NCI-H128 (cell line): ENCODE data around the gene NT5DC3.
A peak's percentile ranks its signal among the peaks of the same experiment; 100 is the strongest.
"Not testable (repeated sequence)": the region's sequence is repeated elsewhere in the genome, so short reads cannot be mapped to it uniquely, and the experiment has no call there.

Experiments
- DNase-seq: peaks from one replicate; lab custom pipeline; 2025; ENCODE audit not compliant: unreplicated experiment; lab: John Stamatoyannopoulos, UW

NT5DC3 gene

GRCh38 chr12:103810111-103810510, 30.9 kb downstream of the NT5DC3 start:
- no peak for DNase-seq

DNA sequence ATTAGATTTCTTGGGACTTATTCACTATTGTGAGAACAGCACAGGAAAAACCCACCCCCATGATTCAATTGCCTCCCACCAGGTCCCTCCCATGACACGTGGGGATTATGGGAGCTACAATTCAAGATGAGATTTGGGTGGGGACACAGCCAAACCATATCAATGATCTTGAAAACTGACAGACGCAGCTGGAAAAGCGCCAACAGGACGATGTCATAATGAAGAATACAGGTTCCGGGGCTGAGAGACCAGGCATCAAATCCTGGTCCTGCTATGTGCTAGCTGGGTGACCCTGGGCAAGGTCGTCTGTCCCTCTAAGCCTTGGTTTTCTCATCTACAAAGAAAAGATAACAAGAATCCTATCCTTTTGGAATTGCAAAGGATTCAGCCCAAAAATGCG, 31.4 kb downstream of the NT5DC3 start:
- not testable (repeated sequence) for DNase-seq

GRCh38 chr12:103809154-103809553, 31.9 kb downstream of the NT5DC3 start:
- DNase-seq = no peak

GRCh38 chr12:103808239-103808880, 32.7 kb downstream of the NT5DC3 start:
- no peak for DNase-seq

DNA sequence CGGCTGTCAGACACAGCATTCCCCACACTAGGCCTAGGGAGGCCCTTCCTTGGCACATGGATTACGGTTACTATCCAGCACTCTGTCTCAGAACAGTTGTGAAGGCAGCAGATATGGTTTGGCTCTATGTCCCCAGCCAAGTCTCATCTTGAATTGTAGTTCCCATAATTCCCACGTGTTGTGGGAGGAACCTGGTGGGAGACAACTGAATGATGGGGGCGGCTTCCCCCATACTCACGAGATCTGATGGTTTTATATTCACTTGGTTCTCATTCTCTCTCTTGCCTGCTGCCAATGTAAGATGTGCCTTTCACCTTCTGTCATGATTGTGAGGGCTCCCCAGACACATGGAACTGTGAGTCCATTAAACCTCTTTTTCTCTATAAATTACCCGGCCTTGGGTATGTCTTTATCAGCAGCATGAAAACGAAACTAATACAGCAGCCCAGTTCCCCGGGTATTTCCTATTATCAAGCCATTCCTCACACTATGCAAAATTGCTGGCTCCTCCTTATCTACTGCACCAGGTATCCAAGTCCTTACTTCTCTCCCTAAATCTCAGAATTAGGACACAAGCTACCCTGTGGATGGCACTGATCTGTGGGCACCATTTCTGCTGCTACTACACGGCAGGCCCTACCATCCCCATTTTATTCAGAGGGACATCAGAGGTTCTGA, 33.3 kb downstream of the NT5DC3 start:
- no peak for DNase-seq

GRCh38 chr12:103806803-103807202, 34.2 kb downstream of the NT5DC3 start:
- no peak for DNase-seq

- no peak for DNase-seq
These were observed 35.2 kb downstream of the NT5DC3 start for GRCh38 chr12:103805655-103806360.

GRCh38 chr12:103803847-103804246, 37.2 kb downstream of the NT5DC3 start:
- no peak for DNase-seq

DNA sequence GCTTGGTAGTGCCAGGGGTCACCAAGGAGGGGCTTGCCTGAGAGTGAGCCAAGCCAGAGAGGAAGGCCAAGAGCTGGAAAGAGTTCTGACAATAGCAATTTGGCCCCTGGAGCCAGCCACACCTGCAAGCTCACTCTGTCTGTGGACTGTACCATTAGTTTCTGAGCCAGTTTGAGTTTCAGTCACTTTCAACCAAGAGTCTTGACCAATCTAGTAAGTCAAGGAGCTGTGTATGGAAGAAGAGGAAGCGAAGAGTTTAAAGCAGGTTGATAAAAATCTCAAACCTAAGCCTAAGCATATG, 38.5 kb downstream of the NT5DC3 start:
- DNase-seq = no peak

DNA sequence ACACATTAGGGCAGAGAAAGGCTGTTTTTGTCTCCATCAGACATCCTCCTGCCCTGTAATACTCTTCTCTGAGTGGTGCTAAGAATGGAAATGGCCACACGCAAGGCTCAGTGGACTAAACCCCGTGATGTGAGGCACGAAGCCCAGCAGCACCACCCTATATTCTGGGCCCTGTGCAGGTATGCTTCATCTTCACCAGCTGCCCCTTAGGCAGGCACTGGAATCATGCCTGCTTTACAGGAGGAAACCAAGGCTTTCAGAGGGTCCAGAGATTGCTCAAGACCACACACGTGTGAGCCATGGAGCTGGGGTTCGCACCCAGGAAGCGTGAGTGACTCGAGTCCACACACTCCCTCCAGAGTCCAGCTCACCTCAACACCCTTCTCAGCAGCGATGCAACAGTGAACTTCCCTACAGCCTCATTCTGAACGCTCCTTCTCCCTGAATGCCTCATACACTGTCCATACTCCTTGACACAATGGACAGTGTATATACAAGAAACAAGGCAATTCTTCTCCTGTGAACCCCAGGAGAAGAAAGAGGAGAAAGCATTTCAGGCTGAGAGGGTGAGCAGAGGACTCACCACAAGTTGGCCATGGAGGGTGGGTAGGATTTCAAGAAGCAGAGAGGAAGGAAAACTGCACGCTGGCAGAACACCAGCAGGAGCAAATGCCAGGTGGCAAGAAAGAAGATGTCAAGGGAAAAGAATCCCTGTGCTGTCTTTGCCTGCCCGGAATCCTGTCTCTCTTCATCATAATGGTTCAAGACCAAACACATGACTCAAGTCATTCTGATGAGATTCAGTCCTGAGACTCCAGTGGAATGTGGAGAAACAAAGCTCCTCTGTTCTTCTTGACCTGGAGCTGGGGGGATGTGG, 39.1 kb downstream of the NT5DC3 start:
- no peak for DNase-seq

DNA sequence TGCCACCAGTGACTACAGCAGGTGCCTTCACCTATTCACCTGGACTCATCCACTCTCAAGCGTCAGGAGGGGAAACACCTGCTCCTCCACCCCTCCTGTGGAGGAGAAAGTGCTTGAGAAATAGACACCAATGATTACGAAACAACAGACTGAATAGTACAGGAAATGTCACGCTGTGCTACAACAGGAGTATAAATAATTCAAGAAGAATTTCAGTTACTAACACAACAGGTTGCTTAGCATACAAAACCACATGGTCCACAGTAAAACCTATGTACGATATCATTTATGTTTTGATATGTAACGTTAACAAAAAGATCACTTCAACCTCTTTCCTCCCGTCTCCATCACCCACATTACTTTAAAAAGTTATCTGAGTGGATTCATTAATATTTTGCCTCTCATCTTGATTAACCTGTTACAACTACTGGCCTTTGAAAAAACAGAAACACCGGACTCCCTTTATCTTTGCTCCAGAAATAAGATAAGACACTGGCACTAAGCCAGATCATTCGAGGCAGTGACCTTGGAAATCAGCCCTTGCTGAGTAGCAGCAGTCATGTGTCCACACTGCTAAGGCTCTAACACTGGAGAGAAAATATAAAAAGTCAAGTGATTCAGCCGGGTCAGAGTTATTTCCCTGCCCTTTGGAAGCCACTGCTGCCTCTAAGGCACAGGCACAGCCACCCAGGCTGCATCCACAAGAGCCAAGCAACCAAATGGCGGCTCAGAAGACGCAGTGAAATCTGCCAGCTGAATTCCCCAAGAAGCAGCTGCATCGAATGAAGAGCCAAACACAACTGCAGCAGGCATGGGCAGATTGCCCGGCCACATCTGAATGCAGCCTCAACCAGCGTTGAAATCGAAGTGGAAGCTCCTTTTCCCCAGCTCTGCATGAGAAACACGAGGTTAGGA, 40.9 kb downstream of the NT5DC3 start:
- peak; percentile 77 for DNase-seq

DNA sequence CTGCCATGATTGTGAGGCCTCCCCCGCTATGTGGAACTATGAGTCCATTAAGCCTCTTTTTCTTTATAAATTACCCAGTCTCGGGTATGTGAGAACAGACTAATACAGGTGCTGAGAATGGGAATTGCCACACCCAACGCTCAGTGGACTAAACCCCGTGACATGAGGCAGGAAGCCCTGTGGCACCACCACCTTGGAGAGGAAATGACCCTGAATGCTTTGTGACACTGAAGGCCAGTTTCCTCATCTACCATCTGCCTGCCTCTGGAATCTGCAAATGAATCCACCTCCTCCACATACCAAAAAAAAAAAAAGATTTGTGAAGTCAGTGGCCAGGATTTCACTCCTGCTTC, 41.6 kb downstream of the NT5DC3 start:
- no peak for DNase-seq

GRCh38 chr12:103798586-103798985, 42.4 kb downstream of the NT5DC3 start:
- no peak for DNase-seq

GRCh38 chr12:103794309-103795213, 46.5 kb downstream of the NT5DC3 start:
- DNase-seq = no peak

- DNase-seq = no peak
These were observed 47.5 kb downstream of the NT5DC3 start for GRCh38 chr12:103793512-103794045.

- no peak for DNase-seq
These were observed 48.0 kb downstream of the NT5DC3 start for GRCh38 chr12:103793046-103793445.

DNA sequence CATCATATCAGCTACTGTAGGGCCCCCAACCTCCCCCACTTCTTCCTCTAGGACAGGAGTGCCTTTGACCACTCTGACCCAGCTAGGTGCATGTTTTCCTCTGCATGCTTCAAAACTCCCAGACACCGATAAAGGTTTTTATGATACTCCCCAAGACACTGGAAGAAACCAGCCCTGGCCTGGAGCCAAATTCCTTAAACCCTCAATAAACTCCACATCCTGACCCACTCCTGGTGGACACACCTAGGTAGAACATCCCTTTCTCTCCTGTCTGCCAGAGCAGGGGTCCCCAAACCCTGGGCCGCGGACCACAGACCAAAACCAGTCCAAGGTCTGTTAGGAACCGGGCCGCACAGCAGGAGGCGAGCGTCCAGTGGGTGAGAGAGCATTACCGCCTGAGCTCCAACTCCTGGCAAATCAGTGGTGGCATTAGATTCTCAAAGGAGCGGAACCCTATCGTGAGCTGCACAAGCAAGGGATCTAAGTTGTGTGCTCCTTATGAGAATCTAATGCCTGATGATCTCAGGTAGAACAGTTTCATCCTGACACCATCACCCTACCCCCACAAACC, 49.6 kb downstream of the NT5DC3 start:
- DNase-seq = no peak

GRCh38 chr12:103786201-103786600, 54.8 kb downstream of the NT5DC3 start:
- no peak for DNase-seq
